Esophagus mucosa (tissue), 1 donor: Measurements from ENCODE around the gene AK4. TPM values are rescaled to one million over a fixed set of nuclear protein-coding genes. Genes with fewer than 3 reads are reported as not detected.

Experiments used
- ATAC-seq: fragments of 200-7000 bp; cut with Tn5 transposase; one replicate; pipeline ENCODE4 v1.9.1; 2020
- total RNA-seq: library from RNA; stranded (reverse); gene quantifications from one replicate; pipeline ENCODE4 v1.2.4, GENCODE V29; 2023
- donor health status: DM: yes; HTN: yes; CAD: no.

AK4 gene
- total RNA-seq, 1 donor from 2014 or later, result 51.6 TPM

GRCh38 chr1:65279070-65279779, 131.2 kb downstream of the AK4 start:
- ATAC-seq, result no peak

Other genes starting within 250 kb of the AK4 start
- 49.0 TPM for gene JAK1, start 181.7 kb upstream of the AK4 start, total RNA-seq
- gene DNAJC6, start 161.3 kb downstream of the AK4 start, total RNA-seq, result 0.20 TPM